RPMI7951 (cell line): ENCODE results near the gene HAND2. TPM values are rescaled to one million over a fixed set of nuclear protein-coding genes. Genes with fewer than 3 reads are reported as not detected.

Experiments used
- DNase-seq: peaks from one replicate; pipeline ENCODE4 v3.0.0-alpha.2; 2012; ENCODE audit warnings: low read depth
- total RNA-seq: library from RNA; depleted of rRNA; stranded (reverse); fragments of >200 nt; shearing (Covaris generic); gene quantifications from 2 replicates; pipeline ENCODE4 v1.2.3, GENCODE V29; 2014

Gene HAND2
- total RNA-seq, 1 experiment from 2014 or later: 0.36 TPM

DNA sequence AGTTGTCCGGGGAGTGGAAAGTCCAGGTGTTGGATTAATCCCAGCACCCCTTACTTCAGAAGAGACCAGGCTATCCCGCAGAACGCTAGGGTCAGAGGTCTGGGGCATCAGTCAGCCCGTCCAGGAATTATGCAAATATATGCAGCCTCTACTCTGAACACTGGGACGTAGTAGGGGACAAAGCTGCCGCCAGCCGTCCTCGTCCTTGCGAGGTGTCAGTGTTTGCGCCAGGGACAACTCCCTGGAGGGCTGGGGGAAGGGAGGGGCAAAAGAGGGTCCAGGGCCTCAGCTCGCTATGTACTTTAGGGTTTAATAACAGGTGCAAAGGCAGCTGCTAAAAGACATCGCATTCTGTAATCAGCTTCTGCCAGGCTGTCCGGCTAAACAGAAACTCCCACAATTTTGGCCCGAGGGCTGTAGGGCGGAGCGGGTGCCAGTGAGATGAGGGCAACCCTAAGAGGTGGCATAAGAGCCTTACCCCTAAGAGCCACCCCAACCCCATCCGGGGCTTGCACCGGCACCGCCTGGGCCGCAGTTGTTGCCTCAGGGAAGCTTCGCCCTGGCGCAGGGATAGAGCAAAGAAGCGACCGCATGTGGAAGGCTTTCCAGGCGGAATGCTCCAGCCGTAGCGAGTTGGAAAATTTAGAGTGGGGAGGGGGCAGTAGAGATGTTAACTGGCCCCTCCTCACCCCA is 8.4 kb downstream of the HAND2 start:
- no peak for DNase-seq

DNA sequence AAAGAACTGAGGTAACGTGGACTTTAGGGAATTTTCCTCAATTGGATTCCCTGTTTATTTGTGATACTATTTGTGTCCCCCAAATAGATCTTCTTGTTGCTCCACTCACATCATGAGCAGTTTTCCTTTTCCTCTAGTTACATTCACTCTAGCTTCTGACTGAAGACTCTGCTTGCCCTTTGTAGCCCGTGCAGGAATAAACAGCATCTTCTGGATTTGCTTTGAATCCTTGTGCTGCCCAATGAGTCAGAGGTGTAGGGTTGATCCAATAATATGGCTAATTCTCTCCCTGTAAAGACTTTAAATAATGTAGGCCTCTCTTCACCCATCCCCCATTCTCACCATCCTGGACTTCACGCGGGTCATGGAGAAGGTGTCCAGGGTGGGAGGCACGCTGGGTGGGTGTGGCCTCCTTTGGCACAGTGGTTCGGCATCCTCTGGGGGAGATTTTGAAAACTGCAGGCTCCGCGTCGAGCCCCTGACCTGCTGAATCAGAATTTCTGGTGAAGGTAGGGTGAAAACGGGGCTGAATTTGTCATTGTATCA is 9.0 kb downstream of the HAND2 start:
- no peak for DNase-seq

- DNase-seq: no peak
Observed at GRCh38 chr4:173519111-173520101, 10.6 kb downstream of the HAND2 start.

DNA sequence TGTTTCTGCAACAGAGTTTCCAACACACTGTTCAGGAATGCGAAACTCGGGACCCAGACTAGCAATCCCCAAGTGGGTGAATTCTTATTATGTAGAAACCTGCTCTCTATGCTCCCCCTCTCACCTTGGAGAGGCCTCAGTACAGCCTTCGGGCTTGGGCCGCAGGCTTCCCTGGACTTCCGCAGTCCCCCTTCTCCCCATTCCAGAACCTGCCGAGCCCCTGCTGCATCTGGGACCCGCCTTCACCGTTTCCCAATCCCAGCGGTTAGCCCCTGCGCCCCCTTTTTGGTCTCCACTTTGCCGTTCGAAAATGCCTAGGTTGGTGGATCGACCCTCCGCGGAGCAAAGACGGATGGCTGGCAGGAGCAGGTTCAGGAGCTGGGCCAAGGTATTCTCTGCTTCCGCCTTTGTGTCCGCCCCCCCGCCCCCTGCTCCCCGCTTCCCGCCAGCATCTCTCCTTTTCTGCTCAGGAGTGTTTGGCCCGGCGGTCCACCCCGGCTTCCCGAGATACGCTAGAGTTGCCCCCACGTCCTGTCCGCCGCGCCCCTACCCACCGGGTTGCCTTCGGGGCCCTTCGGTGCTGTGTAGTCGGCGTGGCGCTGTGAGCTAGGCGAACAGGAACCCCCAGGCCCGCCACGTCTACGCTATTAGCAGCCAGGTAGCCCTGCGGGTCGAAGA is 11.5 kb downstream of the HAND2 start:
- DNase-seq: no peak

DNA sequence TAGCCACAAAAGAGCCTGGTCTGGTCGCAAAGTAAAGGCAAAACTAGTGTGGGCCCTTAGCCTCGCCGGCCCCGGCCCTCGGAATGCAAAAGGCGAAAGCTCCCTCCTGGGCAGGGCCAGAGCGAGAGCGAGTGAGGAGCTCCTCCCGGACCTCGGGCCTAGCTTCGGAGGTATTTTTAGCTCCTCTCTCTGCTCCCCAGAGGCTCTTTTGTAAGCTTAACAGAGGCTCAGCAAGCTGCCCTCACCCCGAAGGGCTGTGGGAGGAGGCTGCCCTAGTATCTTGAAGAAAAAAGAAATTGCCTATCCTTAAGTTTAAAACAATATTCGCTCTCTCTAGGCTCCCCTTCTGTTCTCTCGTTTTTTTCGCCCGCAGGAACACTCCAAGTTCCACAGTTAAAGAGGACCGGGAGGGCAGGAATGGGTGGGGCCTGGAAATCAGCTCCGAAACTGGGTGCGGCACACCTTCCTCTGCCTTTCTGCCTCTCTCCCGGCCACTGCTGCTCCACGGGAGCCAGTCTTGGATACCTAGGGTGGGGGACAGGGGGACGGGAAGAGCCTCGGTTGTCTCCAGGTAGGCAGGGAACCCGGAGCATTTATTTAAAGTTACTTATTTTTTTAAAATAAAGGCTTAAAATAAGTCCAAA is 12.1 kb downstream of the HAND2 start:
- DNase-seq: no peak

DNA sequence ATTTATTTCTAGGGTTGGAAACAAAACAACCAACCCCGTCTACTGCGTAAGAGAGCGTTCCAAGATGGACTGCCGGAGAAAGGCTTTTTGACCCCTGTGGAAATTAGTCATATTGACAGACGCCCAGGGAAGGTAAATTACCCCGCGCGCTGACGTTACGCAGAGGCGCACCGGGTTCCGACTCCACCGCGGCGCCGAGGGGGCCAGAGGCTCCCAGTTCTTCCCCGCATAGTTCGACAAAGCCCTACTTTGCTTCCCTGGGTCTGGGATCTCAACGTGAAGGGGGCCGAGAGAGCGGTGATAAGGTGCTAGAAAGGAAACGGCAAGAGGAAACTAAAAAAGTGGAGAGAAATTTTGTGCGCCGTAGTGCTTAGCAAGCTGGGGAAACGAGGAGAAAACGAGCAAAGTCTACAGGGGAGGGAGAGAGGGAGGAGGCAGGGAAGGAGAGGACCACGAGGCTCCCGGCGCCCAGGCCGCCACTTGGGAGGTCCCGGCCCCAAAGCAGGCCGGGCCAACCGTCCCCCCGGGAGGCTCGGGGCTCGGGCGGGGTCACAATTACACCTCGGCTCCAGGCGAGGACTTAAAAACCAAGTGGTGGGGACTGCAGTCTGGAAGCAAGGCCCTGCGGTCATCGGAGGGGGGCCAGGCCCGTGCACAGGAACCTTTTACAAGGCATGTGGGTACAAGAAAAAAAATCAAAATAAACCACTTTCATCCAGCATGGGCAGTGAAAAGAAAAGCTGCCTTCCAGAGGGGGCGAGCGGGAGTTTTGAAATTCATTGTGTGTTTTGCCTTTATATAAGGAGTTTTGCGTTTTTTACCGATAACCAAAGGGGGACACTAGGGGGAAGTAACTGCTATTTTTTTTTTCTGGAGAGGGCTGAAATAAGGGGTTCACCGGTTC is 13.2 kb downstream of the HAND2 start:
- no peak for DNase-seq

GRCh38 chr4:173515458-173515857 is 14.6 kb downstream of the HAND2 start:
- DNase-seq: no peak

DNA sequence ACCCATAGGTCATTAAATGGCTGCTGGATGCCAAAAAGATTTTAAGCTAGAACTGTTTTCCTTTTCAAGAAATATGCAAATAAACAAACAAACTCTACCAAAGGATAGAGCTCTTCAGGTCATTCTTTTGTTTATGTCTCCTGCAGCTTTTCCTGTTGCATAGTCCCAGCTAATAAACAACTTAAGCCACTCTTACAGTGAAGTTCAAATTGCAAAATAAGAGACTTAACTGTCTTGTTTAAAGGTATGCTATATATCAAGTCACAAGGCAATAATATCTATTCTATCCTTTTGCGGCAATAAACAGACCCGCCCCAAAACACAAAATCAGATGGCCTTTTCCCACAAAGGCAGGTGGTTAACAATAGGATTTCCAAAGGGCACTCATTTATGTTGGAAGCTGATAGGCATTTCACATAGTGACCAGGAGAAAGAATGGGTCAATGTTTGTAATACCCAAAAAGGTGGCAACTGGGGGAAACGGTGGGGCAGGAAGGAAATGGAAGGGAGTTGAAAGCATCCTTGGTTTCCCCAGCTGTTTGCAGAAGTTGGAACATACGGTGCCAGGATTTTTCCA is 15.3 kb downstream of the HAND2 start:
- no peak for DNase-seq

GRCh38 chr4:173513651-173514050 is 16.4 kb downstream of the HAND2 start:
- DNase-seq: no peak

GRCh38 chr4:173511787-173512361 is 18.2 kb downstream of the HAND2 start:
- no peak for DNase-seq

DNA sequence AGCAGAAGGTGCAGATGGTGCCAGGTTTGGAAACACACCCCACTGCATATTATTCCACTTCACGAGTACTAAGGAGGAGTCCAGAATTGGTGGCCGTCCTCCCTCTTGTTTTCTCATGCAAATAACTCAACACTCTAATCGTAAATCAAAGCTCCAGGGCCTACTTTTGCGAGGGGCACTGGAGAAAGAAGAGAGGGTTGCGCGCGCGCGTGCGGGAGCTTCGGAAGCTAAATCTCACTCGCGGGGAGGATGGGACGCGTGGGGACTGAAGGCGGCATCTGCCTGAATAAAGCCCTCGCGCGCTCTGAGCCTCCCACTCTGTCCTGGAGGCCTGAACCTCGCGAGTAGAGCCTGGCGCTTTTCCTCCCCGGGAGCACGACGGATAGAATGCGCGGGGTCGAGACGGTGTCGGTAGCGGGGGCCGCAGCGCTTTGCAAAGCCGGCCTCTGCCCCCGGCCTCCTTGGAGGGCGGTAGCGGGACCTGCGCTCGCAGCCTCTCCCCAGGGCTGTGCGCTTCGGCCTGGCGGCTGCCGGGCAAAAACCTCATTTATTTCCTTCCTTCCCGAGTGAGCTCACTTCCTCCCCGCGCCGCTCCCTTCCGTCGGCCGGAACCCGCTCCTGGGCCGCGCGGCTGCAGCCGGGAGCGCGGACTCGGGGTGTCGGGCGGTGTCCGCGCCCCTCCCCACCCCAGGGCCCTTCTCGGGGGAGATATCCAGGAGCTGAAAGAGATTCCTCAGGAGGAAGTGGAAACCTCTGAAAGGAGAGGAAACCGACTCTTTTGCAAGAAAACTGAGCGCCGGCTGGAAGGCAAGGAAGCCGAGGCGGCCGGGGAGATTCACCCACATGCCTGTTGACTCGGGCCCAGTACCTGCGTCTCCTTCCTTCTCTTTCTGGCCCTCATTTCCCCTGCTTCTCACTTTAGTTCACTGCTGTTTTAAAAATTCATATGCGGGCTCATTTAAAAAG is 20.7 kb downstream of the HAND2 start:
- no peak for DNase-seq

DNA sequence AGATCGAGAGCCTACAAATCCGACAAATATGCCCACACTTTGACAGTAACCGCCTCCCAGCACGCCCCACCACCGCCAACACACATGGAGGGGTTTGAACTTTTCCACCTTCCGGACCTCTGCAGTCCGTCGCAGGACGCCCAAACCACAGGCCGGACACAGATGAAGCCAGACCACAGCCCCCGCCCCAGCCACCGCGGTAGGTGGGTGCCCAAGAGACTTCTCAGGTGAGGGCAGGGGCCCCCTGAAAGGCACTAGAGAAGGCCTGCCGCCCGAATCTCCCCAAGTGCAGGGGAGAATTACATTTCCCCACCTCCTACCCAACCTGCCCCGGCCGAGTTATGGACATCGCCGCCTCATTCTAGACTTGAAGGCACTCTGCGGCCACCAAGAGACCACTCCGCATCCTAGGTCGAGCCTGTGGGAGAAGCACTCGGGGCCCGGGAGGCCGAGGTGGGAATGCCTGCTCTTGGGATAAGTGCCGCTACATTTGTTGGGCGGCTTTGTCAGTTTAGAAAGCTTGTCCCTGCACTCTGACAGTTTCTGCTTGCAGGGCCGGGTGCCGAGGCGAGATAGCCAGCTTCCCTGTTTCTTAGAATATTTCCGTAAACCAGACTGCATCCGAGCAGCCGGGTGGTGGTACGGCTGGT is 21.5 kb downstream of the HAND2 start:
- no peak for DNase-seq

- DNase-seq: no peak
Observed at GRCh38 chr4:173507471-173508385, 22.3 kb downstream of the HAND2 start.

- no peak for DNase-seq
Observed at GRCh38 chr4:173506597-173507211, 23.3 kb downstream of the HAND2 start.

- DNase-seq: peak; percentile 40
Observed at GRCh38 chr4:173505924-173506518, 24.0 kb downstream of the HAND2 start.

GRCh38 chr4:173504181-173504503 is 25.9 kb downstream of the HAND2 start:
- DNase-seq: no peak
